HepG2 (cell line): ENCODE measurements around the gene TSHZ2.

Experiments
- CBX1 ChIP-seq: IDR thresholded peaks from one replicate; pipeline ENCODE4 v1.6.1; 2016; ENCODE audit warnings: antibody characterized with exemption, low read depth
- EP300 ChIP-seq, 3 experiments: sonication (generic) in 1 of 3; formaldehyde crosslinking in 1 of 3; IDR thresholded peaks; 2 replicates each; pipeline versions ENCODE4 v1.5.1 to v1.6.1; 2011 to 2020; ENCODE audit warnings: low read depth in 2 of 3, low read length in 2 of 3, borderline replicate concordance in 1 of 3, improper control_type of control experiment in 1 of 3, mild to moderate bottlenecking in 1 of 3, missing genetic modification reagents in 1 of 3, moderate library complexity in 1 of 3
- HDAC1 ChIP-seq: sonication (generic); formaldehyde crosslinking; IDR thresholded peaks from 2 replicates; pipeline ENCODE4 v1.5.1; 2020; ENCODE audit warnings: mild to moderate bottlenecking, missing genetic modification reagents
- NRL ChIP-seq: sonication (generic); formaldehyde crosslinking; IDR thresholded peaks from 2 replicates; pipeline ENCODE4 v1.5.0; 2020; ENCODE audit warnings: missing genetic modification reagents, mild to moderate bottlenecking, moderate library complexity, borderline replicate concordance
- PHB2 ChIP-seq: fragments of 450-650 bp; IDR thresholded peaks from 2 replicates; pipeline ENCODE4 v1.6.1; 2018; ENCODE audit not compliant: partially characterized antibody
- SMAD3 ChIP-seq: sonication (generic); formaldehyde crosslinking; IDR thresholded peaks from 2 replicates; pipeline ENCODE4 v1.4.0; 2020; ENCODE audit warnings: missing genetic modification reagents
- TRIM24 ChIP-seq: sonication (generic); formaldehyde crosslinking; IDR thresholded peaks from 2 replicates; pipeline ENCODE4 v1.8.0; 2022; ENCODE audit warnings: mild to moderate bottlenecking, missing genetic modification reagents
- ZNF101 ChIP-seq: sonication (generic); formaldehyde crosslinking; IDR thresholded peaks from 2 replicates; pipeline ENCODE4 v1.4.0; 2020; ENCODE audit warnings: mild to moderate bottlenecking, low read depth, missing genetic modification reagents, borderline replicate concordance
- ZNF143 ChIP-seq: sonication (generic); formaldehyde crosslinking; IDR thresholded peaks from 2 replicates; pipeline ENCODE4 v1.4.0; 2020; ENCODE audit warnings: missing genetic modification reagents
- ZNF589 ChIP-seq: sonication (generic); formaldehyde crosslinking; conservative IDR thresholded peaks from 2 replicates; pipeline ENCODE4 v1.8.0; 2022; ENCODE audit warnings: mild to moderate bottlenecking, moderate library complexity, missing genetic modification reagents
- TF ChIP-seq, protein P1 (sequence below): sonication (generic); formaldehyde crosslinking; IDR thresholded peaks from 2 replicates; pipeline ENCODE4 v1.5.0; 2020; ENCODE audit warnings: mild to moderate bottlenecking, missing genetic modification reagents, moderate library complexity
- TF ChIP-seq, protein P2 (sequence below): sonication (generic); formaldehyde crosslinking; IDR thresholded peaks from 2 replicates; pipeline ENCODE4 v1.5.1; 2020; ENCODE audit warnings: mild to moderate bottlenecking, missing genetic modification reagents

DNA sequence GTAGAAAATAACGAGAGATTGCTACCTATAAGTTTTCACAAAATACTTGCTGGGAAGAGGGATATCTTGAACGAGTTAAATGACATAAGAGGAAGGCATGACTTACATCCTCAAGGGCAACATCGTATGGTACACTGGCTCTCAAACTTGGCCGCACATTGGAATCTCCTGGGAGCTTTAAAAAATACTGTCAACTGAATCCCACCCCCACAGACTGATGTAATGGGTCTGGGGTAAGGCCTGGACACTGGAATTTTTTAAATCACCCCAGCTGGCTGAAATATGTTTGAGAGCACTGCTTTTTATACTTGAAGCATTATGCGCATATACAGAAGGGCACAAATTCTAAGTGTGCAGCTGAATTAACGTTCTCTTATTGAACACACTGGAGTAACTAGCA lies 8.0 kb upstream of the TSHZ2 start:
- TF ChIP-seq ZNF143 (CRISPR knock-in tag), result no peak
- TF ChIP-seq HDAC1 (CRISPR knock-in tag), result no peak
- no peak for TF ChIP-seq EP300 (IDR thresholded peaks at IDR 0.05; ENCODE audit: low read depth in 2 of 2, low read length in 2 of 2)
- no peak for TF ChIP-seq EP300 (CRISPR knock-in tag; IDR thresholded peaks at IDR 0.05; ENCODE audit: borderline replicate concordance)
- no peak for TF ChIP-seq ZNF101 (CRISPR knock-in tag)
- no peak for TF ChIP-seq SMAD3 (CRISPR knock-in tag)
- TF ChIP-seq, protein P1, sequence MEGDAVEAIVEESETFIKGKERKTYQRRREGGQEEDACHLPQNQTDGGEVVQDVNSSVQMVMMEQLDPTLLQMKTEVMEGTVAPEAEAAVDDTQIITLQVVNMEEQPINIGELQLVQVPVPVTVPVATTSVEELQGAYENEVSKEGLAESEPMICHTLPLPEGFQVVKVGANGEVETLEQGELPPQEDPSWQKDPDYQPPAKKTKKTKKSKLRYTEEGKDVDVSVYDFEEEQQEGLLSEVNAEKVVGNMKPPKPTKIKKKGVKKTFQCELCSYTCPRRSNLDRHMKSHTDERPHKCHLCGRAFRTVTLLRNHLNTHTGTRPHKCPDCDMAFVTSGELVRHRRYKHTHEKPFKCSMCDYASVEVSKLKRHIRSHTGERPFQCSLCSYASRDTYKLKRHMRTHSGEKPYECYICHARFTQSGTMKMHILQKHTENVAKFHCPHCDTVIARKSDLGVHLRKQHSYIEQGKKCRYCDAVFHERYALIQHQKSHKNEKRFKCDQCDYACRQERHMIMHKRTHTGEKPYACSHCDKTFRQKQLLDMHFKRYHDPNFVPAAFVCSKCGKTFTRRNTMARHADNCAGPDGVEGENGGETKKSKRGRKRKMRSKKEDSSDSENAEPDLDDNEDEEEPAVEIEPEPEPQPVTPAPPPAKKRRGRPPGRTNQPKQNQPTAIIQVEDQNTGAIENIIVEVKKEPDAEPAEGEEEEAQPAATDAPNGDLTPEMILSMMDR (CRISPR knock-in tag), result no peak
- no peak for TF ChIP-seq TRIM24
- TF ChIP-seq NRL, result no peak
- no peak for TF ChIP-seq CBX1
- TF ChIP-seq PHB2, result no peak
- no peak for TF ChIP-seq ZNF589 (CRISPR knock-in tag)
- TF ChIP-seq, protein P2, sequence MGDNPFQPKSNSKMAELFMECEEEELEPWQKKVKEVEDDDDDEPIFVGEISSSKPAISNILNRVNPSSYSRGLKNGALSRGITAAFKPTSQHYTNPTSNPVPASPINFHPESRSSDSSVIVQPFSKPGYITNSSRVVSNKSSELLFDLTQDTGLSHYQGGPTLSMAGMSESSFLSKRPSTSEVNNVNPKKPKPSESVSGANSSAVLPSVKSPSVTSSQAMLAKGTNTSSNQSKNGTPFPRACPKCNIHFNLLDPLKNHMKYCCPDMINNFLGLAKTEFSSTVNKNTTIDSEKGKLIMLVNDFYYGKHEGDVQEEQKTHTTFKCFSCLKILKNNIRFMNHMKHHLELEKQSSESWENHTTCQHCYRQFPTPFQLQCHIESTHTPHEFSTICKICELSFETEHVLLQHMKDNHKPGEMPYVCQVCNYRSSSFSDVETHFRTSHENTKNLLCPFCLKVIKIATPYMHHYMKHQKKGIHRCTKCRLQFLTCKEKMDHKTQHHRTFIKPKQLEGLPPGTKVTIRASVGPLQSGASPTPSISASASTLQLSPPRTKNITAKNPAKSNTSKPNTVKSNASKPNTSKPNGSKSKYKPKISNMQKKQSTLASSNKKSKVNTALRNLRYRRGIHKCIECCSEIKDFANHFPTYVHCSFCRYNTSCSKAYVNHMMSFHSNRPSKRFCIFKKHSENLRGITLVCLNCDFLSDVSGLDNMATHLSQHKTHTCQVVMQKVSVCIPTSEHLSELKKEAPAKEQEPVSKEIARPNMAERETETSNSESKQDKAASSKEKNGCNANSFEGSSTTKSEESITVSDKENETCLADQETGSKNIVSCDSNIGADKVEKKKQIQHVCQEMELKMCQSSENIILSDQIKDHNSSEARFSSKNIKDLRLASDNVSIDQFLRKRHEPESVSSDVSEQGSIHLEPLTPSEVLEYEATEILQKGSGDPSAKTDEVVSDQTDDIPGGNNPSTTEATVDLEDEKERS (CRISPR knock-in tag), result no peak
